ENCODE results near the gene RPH3AL. TPM values are rescaled to one million over a fixed set of nuclear protein-coding genes. Genes with fewer than 3 reads are reported as not detected.
A peak's percentile ranks its signal among the peaks of the same experiment; 100 is the strongest.

Gene RPH3AL
- total and polyA plus RNA-seq, 10 donors = 4.8 to 182 (median 49.1) TPM

DNA sequence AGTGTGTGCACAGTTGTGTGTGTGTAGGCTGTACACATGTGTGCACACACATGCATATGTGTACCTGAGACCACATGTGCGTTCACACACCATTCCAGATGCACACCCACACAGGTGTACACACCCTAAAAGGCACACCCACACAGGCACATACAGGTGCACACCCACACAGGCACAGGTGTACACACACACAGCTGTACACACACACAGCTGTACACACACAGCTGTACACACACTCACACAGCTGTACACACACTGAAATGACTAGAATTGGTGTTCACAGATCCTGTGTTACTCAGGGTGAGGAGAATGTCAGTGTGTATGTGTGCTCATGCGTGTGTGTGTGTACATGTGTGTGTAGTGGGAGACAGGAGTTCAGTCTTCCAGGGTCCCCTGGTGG, 155.3 kb downstream of the RPH3AL start:
- H3K36me3 ChIP-seq = no peaks in the 10 kb centered on the region
- H3K27me3 ChIP-seq (replicated peaks in 1 of 7) = peaks cover 0 to 25% (median 0%) of the 10 kb centered on the region in 7 donors
- H3K9me3 ChIP-seq = no peaks in the 10 kb centered on the region
- no peak for TF ChIP-seq POLR2AphosphoS5 (IDR thresholded peaks at IDR 0.05)
- TF ChIP-seq, protein P1, sequence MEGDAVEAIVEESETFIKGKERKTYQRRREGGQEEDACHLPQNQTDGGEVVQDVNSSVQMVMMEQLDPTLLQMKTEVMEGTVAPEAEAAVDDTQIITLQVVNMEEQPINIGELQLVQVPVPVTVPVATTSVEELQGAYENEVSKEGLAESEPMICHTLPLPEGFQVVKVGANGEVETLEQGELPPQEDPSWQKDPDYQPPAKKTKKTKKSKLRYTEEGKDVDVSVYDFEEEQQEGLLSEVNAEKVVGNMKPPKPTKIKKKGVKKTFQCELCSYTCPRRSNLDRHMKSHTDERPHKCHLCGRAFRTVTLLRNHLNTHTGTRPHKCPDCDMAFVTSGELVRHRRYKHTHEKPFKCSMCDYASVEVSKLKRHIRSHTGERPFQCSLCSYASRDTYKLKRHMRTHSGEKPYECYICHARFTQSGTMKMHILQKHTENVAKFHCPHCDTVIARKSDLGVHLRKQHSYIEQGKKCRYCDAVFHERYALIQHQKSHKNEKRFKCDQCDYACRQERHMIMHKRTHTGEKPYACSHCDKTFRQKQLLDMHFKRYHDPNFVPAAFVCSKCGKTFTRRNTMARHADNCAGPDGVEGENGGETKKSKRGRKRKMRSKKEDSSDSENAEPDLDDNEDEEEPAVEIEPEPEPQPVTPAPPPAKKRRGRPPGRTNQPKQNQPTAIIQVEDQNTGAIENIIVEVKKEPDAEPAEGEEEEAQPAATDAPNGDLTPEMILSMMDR (IDR thresholded peaks at IDR 0.05 in 8 of 11, conservative IDR thresholded peaks at IDR 0.05 in 3 of 11) = no peak
- TF ChIP-seq POLR2A (IDR thresholded peaks at IDR 0.05) = no peak
- 84 to 100% (median 96%) methylated on average over 1 to 2 of the region's 2 CpGs for WGBS, 5 donors
- peaks cover 0 to 54% (median 27%) of the 10 kb centered on the region in 6 donors for H3K4me1 ChIP-seq
- H3K27ac ChIP-seq = no peak overlapping the region
- intact Hi-C loops (cut with DNase I; ENCODE audit: low total_unique reads) = no loop called here
- H3K4me3 ChIP-seq = no peak overlapping the region
- DNase-seq = peak; percentile 7

DNA sequence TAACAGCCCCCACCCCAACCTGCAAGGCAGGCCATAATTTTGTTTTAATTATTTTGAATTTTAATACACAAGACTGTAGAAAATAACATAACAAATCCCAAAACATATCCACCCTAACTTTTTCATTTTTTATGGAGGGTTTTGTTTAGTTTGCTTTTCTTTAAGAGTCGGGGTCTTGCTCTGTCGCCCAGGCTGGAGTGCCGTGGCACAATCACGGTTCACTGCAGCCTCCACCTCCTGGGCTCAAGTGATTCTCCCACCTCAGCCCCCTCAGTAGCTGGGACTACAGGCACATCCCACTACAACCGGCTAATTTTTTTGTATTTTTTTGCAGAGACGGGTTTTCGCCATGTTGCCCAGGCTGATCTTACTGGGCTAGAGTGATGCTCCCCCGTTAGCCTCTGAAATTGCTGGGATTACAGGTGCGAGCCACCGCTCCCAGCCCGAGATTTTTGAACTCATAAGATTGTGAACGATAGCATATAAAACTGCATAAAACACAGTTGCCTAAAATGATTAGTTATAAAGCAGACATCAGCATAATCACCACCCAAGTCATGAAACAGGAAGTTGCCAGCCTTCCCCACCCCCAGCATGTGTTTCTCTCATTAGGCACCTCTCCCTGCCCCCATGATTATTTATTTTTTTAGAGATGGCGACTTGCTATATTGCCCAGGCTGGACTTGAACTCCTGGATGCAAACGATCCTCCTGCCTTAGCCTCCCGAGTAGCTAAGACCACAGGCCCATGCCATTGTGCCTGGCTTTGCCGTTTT, 157.6 kb downstream of the RPH3AL start:
- no peaks in the 10 kb centered on the region for H3K9me3 ChIP-seq
- intact Hi-C loops (cut with DNase I; ENCODE audit: low total_unique reads) = no loop called here
- peak; percentile 14 for DNase-seq
- TF ChIP-seq POLR2AphosphoS5 (IDR thresholded peaks at IDR 0.05) (no peak), POLR2A (IDR thresholded peaks at IDR 0.05) (no peak)
- TF ChIP-seq, protein P1 (IDR thresholded peaks at IDR 0.05 in 8 of 11, conservative IDR thresholded peaks at IDR 0.05 in 3 of 11) = no peak
- H3K27me3 ChIP-seq (replicated peaks in 1 of 7) = peaks cover 0 to 19% (median 0%) of the 10 kb centered on the region in 7 donors
- no peak overlapping the region for H3K4me3 ChIP-seq
- H3K27ac ChIP-seq = peak overlapping the region in 1 of 8 donors; percentile 48
- H3K4me1 ChIP-seq = peaks cover 0 to 45% (median 23%) of the 10 kb centered on the region in 6 donors
- 79 to 81% (median 80%) methylated on average over 16 of the region's 16 CpGs for whole genome bisulfite sequencing, 5 donors
- H3K36me3 ChIP-seq = no peaks in the 10 kb centered on the region

GRCh38 chr17:193841-194806, 158.5 kb downstream of the RPH3AL start:
- peak; percentile 69 for DNase-seq
- Histone ChIP-seq H3K27me3 (replicated peaks in 1 of 7) (peaks cover 0 to 15% (median 0%) of the 10 kb centered on the region in 7 donors), H3K4me3 (no peak overlapping the region), H3K36me3 (no peaks in the 10 kb centered on the region), H3K9me3 (no peaks in the 10 kb centered on the region), H3K27ac (peak overlapping the region in 3 of 8 donors; percentile 6 to 50 (median 48)), H3K4me1 (peaks cover 0 to 36% (median 19%) of the 10 kb centered on the region in 6 donors)
- TF ChIP-seq POLR2A (IDR thresholded peaks at IDR 0.05) = no peak
- TF ChIP-seq POLR2AphosphoS5 (IDR thresholded peaks at IDR 0.05) = peak in 2 of 3 donors; percentile 36 to 40
- WGBS, 5 donors = 57 to 66% (median 62%) methylated on average over 27 to 31 of the region's 31 CpGs
- intact Hi-C loops (cut with DNase I; ENCODE audit: low total_unique reads) = no loop called here

- Histone ChIP-seq H3K4me1 (peaks cover 0 to 33% (median 16%) of the 10 kb centered on the region in 6 donors), H3K27ac (peak overlapping the region in 1 of 8 donors; percentile 48), H3K9me3 (no peaks in the 10 kb centered on the region), H3K4me3 (no peak overlapping the region), H3K27me3 (replicated peaks in 1 of 7) (peaks cover 0 to 15% (median 0%) of the 10 kb centered on the region in 7 donors), H3K36me3 (no peaks in the 10 kb centered on the region)
- peak; percentile 32 for DNase-seq
- intact Hi-C loops (cut with DNase I; ENCODE audit: low total_unique reads) = no loop called here
- WGBS, 5 donors = 92 to 97% (median 93%) methylated on average over 7 to 8 of the region's 8 CpGs
- TF ChIP-seq POLR2A (IDR thresholded peaks at IDR 0.05) (no peak), POLR2AphosphoS5 (IDR thresholded peaks at IDR 0.05) (no peak)
- TF ChIP-seq, protein P1 (IDR thresholded peaks at IDR 0.05 in 8 of 11, conservative IDR thresholded peaks at IDR 0.05 in 3 of 11) = no peak
Observed at GRCh38 chr17:193426-193810, 159.2 kb downstream of the RPH3AL start.
